Superior temporal gyrus (tissue), 1 donor: ENCODE results near the gene DRAXIN.

ENCODE experiments used
- DNase-seq: peaks from one replicate; pipeline ENCODE4 v3.0.0-alpha.2; 2016; ENCODE audit errors: extremely low spot score

DRAXIN gene

DNA sequence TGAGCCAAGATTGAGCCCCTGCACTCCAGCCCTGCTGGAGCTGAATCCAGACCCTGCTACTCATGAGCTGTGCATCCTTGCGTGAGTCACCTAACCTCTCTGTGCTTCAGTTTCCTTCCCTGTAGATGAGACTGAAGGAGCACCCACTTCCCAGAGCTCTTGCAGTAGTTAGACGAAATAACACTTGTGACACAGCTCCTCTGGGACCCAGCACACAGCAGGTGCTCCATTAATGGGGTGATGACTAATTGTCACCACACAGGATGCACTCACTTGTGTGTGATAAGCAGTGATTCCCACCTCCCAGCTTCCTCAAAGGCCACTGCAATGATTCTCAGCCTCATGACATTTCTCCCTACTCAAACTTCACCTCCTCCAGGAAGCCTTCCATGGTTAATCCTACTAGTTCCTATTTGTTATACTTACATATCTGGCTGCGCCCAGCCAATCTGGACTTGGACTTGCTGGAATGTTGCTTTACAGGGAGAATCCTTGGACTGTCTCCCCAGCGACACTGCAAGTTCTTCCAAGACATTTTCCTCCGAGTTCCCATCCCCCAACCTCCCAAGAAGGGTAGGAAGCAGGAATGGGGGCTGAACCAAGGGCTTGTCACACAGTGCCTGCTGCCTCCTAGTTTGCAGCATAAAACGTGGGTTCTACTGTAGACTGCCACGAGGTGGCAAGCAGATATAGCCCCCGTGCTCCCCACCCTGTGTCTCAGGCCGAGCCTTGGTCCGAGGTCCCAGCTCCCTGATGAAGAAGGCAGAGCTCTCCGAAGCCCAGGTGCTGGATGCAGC, 17.2 kb downstream of the DRAXIN start:
- no peak for DNase-seq

DNA sequence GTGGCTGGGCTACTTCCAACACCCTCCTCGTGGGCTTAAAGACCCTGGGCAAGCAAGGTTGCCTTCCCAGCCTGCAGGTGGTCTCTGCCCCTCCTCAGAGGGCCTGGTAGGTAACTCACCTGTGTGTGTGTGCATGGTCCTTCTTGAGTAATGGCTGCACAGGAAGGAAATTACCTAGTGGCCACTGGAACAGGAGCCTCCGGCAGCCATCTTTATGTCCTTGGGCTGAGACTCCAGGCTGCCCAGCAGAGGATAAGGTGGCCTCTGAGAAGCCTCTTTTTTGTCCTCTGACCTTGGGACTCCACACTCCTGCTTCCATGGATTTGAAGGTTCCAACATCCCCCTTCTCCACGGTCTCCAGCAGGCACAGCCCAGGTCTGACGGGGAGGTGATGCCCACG, 20.0 kb downstream of the DRAXIN start:
- DNase-seq = no peak

DNA sequence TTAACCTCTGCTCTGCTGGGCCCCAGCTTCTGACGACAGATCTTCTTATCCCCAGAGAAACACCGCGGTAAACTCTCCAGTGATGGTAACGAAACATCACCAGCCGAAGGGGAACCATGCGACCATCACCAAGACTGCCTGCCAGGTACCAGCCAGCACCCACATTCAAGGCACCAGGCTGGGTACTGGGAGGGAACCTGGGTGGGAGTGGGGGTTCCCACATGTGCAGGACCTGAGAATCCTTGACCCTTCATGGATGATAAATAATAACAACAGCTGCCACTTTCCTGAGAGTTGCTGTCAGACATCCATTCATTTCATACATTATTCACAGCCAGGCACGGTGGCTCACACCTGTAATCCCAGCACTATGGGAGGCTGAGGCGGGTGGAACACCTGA, 20.8 kb downstream of the DRAXIN start:
- DNase-seq = no peak

DNA sequence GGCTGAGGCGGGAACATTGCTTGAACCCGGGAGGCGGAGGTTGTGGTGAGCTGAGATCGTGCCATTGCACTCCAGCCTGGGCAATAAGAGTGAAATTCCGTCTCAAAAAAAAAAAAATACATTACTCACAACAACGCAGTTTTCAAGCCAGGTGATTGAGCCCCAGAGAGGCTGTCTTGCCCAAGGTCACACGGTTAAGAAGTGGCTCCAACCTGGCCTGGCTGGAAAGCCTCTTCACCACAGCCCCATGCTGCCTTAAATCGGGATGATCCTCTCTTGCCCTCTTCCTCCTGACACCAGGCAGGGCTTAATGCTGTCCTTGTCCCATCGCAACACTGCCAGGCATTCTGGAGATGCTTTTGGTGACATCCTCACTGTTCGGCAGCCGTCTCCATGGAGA, 21.6 kb downstream of the DRAXIN start:
- DNase-seq = no peak

DNA sequence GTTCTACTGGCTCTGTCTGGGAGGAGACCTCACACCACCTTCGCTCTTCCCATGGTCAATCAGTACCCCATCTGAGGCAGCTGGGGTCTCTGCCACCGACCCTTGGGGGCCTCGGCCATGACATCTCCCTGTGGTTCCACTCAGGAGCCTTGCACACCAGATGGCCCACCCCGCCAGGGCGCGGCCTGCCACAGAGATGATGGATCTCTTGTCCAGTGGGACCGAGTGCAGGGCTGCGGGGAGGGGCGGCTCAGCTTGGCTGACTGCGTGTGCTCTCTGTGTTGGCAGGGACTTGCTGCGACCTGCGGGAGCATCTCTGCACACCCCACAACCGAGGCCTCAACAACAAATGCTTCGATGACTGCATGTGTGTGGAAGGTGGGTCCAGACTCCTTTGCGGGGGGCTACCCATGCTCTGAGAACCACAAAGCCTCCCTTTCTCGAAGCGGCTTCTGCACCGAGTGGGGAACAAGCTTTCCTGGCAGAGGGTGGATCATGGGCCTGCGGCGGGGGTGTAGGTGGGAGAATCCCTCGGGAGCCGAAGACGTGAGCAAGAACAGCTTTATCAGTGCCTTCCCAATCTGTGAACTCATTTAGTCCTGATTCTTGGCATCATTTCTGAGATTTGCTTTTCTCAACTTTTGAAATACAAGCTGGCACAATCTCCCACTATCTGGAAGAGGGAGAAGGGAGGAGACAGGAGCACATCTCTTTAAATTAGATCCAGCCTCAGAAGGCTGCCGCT, 23.5 kb downstream of the DRAXIN start:
- DNase-seq = peak; percentile 68

DNA sequence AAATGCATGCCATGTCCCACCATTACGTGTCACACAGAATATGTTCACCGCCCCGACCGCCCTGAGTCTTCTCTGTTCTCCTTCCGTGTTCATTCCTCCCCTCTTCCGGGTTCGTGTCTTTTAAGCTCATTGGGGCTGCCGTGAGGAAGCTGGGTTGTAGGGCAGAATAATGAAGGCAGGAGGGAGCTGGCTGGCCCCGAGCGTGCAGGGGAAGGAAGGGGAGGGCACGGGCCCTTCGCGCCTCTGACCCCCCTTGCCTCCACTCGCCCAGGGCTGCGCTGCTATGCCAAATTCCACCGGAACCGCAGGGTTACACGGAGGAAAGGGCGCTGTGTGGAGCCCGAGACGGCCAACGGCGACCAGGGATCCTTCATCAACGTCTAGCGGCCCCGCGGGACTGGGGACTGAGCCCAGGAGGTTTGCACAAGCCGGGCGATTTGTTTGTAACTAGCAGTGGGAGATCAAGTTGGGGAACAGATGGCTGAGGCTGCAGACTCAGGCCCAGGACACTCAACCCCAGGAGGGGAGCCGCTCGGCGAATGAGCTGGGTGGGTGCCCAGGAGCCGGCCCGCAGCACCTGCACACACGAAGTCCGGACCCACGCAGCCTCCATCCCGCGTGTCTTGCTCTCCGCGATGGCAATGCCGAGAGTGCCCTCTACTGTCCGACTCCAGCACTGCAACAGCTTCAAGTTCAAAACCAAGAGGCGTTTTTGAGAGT, 28.0 kb downstream of the DRAXIN start:
- peak; percentile 93 for DNase-seq

DNA sequence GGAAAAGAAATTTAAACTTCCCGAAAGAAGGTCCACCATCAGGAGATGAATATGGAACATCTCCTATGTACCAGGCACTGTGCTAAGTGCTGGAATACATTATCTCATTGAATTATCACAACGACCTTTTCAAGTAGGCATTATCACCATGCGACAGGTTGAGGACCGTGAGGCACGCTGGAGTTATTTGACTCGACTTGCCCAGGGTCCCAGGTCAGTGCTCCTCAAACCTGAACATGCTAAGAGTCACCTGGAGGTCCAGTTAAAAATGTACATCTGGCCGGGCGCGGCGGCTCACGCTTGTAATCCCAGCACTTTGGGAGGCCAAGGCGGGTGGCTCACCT, 28.5 kb downstream of the DRAXIN start:
- no peak for DNase-seq

DNA sequence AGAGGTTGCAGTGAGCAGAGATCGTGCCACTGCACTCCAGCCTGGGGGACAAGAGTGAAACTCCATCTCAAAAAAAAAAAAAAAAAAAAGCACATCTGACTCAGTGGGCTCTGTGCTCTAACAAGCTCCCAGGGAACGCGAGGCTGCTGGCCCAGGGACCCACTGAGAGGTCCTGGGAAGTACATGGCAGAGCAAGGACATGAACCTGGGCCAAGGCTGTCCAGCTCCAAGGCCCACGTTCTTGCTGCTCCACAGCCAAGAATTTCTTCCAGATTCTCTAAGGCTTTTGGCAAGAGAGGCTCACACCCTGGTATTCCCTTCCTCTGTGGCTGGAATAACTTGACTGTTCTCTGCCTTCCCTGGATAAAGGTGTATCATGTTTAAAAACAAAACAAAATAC, 29.0 kb downstream of the DRAXIN start:
- DNase-seq = no peak

DNA sequence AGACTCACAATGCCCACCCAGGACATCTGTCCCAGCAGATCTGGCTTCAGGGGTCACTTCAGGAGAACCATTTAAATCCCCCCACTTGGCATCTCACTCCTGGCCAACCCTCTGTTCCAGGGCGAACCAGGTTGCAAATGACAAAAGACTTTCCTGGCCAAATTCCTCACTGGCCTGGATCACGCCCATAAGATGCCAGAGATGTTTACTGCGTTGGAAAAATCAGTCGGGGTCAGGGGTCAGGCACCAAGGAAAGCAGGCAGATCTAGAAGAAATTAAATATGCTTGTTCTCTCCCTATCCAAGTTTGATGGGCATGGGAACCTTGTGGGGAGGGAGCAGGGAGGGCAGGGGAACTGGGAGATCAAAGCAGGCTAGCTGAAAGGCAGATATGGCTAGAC, 29.8 kb downstream of the DRAXIN start:
- DNase-seq = no peak

DNA sequence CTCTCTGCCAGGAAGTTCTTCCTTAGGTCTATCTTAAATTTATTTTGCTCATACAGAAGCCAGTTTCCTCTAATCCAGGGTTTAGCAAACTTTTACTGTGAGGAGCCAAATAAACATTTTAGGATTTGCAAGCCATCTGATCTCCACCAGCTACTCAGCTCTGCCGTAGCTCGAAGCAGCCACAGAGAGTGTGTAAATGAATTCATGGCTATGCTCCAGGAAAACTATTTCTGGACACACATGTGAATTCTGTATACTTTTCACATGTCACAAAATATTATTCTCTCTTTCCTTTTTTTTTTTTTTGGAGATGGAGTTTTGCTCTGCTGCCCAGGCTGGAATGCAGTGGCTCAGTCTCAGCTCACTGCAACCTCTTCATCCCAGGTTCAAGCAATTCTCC, 31.0 kb downstream of the DRAXIN start:
- no peak for DNase-seq

DNA sequence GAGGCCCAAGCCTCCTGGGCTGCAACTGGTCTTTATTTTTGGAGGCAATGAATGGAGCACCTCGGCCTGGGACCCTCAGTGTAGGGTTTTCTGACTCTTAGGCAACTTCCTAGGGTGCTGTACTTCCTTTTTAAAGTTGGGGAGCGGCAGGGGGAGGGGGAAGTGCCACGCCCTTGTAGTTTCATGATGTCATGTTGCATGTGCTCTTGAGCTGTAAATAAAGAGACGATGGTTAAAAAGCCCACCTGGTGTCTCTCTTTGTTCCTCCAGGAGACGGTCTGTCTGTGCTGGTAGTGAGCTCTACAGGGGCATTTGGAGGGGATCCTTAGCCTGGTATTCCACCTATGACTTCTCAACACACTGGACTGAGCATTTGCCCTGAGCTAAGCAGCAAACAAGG, 34.1 kb downstream of the DRAXIN start:
- no peak for DNase-seq

DNA sequence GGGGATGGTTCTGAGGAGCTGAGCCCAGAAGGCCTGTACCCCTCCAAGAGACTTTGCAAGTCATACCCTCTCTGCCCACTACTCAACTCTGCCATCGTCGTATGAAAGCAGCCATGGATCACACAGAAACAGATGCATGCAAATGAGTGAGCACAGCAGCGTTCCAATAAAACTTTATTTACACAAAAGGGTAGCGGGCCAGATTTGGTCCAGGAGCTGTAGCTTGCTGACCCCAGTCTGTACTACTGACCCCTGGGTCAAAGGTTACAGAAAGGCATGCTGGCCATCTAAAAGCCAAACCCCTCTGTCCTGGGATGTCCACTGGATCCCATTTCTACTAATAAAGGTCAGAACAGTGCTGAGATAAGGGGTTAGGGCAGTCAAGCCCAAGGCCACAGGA, 35.6 kb downstream of the DRAXIN start:
- no peak for DNase-seq

DNA sequence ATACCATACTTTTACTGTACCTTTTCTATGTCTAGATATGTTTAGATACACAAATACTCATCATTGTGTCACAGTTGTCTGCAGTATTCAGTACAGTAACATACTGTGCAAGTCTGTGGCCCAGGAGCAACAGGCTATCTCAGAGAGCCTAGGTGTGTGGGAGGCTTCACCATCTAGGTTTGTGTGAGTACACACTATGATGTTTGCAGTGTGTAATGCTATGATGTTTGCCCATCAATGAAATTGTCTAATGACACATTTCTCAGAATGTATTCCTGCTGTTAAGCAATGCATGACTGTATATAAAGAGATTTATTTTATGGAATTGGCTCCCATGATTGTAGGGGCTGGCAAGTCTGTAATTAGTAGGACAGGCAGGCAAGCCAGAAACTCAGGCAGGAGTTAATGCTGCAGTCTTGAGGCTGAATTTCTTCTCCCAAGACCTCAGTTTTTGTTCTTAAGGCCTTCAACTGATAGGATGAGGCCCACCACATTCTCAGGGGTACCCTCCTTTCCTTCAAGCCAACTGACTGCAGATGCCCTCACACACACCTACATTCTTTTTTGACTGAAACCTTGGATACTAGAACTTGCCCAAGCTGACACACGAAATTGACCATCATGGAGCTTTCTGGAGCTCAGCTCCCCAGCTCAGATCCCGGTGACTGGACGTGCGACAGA, 36.8 kb downstream of the DRAXIN start:
- DNase-seq = no peak

DNA sequence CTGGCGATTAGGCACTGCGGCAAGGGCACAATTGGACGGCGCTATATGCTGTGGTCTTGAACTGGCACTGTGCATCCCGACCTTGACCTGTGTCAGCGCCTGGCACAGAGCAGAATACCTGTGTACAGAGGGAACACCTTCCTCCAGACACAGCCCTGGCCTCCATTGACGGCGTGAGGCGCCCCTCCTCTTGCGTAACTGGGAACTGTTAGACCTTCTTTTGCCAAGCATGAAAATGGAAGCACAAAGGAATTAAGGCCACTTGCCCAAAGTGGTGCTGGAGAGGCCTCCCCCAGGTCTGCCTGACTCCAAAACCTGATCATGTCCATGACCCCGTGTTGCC, 37.6 kb downstream of the DRAXIN start:
- no peak for DNase-seq

DNA sequence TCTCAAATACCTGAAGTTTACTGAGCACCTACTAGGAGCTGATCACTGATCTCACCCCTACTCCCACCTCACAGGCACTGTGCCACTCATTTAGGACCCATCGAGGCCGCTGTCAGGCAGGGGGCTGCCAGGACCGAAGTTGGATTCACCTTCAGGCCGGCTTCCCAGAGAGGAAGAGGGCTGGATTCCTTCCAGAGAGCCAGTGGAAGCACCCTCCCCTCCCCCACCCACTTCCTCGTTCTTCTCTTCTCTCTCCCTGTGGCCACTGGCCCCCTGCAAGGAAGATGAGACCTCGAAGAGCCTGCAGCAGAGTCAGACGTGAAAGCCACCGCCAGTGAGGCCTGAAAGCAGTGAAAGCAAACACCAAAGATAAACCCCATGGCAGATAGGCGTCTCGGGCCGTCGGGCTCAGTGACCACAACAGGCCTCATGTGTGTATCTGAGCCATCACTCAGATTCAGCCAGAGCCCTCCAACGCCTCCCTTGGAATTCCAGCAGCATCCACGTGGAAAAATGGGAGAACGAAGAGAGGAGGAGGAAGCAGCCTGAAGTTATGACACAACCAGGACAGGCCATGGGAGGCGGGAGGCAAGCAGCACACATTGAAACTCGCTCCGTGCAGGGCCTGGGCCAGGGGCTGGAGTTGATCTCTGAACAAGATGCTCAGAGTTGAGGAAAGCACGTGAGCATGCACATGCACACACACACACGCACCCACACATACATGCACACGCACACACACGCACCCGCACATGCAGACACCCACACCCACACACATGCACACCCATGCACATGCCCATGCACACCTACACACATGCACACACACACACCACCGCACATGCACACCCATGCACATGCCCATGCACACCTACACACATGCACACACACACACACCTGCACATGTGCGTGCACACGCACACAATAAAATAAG, 38.3 kb downstream of the DRAXIN start:
- DNase-seq = no peak

DNA sequence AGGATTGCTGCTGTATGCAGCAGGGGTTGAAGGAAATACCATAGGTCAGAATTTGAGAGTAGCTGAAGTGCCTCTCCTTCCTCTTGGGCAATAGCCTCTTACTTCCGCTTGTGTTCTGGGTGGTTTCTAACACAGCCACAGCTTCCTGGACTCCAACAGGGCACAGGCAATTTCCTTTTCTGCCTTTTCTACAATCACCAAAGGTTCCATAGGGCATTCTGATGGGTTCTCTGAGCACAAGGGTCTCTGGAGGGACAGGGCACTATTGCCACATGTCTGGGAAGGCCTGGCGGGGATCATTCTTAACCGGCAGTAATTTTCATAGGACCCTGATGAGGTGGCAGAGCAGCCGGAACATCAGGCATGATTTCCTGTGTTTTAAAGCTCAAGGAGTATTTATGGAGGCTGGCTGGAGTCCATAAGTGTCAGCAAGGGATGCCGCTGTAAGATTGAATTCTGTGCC, 39.0 kb downstream of the DRAXIN start:
- DNase-seq = peak; percentile 35

DNA sequence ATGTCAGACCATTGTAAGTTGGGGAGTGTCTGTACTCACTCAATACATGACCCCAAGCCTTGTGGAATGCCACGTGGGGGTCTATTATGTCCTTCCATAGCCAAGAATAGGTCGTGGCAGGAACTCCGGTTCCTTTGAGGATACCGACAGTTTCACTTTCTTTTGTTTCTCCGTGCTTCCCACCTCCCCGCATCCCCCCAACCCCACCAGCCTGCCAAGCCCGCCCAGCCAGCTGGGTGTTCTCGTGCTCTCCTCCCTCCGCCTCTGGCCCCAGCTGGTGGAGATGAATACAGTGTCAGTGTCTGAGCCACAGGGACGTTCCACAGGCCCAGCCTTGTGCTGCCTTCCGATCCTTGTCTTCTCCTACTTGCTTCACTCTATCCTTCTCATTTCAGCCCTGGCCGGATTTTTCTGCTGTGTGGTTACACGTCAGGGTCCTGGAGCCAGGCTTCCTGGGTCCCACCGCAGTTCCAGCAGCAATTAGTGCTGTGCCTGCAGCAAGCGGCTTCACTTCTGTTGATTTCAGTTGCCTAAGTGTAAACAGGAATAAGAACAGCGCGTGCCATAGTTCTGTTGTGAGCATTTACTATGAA, 40.3 kb downstream of the DRAXIN start:
- DNase-seq = peak; percentile 92

DNA sequence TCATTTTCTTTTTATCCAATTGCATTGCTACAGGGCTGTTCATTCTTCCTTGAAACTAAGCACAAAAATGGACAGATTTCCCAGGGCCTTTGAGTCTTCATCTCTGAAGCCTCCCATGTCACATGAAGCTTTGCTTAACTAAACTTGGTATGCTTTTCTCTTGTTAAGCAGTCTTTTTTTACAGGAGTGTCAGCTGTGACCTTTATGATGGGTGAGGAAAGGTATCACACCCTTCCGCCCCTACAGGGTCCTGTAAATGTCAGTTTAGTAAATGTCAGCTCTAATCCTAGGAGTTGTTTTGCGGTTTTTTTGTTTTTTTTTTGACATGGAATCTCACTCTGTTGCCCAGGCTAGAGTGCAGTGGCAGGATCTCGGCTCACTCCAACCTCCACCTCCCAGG, 41.8 kb downstream of the DRAXIN start:
- DNase-seq = no peak

DNA sequence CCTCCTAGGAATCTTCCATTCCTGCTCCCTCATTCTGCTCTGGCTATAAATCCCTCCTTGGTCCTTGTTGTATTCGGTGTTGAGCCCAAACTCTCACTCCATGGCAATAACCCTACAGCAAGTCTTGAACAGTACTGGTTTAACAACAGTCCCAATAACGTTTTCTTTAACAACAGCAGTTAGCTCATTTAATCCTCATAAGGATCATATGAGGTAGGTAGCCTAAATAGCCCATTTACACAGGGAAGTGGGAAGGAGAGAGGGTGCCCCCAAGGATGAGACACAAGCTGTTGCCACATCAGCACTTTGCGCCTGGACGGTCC, 44.0 kb downstream of the DRAXIN start:
- no peak for DNase-seq

DNA sequence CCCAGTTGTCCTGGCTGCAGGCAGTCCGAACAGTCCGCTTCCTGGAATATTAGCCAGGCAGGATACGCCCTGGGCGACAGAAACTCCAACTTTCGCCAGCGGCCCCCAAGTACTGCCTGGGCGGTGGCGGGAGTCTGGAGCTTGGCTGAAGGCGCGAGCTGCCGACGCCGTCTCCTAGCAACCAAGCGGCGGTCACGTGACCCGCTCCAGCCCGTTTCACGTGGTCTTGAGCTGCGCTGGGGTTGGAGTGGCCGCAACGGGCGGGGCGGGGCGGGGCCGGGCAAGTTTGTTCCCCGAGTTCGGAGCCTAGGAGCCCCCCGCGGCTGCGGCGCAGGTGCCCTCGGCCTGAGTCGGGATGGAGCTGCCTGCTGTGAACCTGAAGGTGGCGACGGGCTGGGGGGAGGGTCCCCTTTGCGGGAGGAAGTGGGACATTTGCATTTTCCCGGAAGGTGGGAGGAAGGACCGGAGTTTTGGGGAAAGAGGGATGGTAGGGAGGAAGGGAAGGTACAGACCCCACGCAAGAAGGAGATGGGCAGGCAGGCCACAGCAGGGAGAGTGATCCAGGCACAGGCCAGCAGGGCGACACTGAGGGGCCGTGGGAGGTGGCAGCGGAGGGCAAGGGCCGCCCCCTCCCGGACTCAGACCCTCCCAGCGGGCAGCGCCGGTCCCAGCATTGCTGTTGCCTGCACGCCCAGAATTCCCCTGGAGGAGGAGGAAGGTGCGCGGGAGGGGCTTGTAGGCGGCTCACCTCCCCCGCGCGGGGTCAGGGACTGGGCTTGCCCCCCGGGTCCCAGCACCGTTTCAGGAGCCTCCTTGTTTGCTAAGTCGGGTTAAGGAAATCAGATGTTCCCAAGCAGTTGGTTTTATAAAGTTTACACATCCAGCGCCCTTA, 44.6 kb downstream of the DRAXIN start, which contains the start of gene AGTRAP:
TSS of gene AGTRAP (plus strand) at position 283 of the 892 bp plus-strand sequence. CDS start at position 356, 73 bp downstream.
- peak; percentile 95 for DNase-seq
